Vagina (tissue), 2 donors: ENCODE measurements around the gene TMEM98. TPM values are rescaled to one million over a fixed set of nuclear protein-coding genes. Genes with fewer than 3 reads are reported as not detected.

ENCODE experiments used
- DNase-seq, 2 donors: peaks; one replicate each; pipeline ENCODE4 v3.0.0-alpha.2; 2017; ENCODE audit errors: extremely low spot score in 2 of 2
- H3K27ac ChIP-seq: fragments of 200-600 bp; sonication (generic); one replicate; pipeline ENCODE4 v1.5.1; 2019
- H3K27me3 ChIP-seq: fragments of 200-600 bp; sonication (generic); one replicate; pipeline ENCODE4 v1.5.1; 2019
- H3K36me3 ChIP-seq, 2 donors: fragments of 200-600 bp; sonication (generic); one replicate each; pipeline ENCODE4 v1.5.1; 2017 to 2019
- H3K4me1 ChIP-seq: fragments of 200-600 bp; sonication (generic); one replicate; pipeline ENCODE4 v1.5.1; 2019
- H3K4me3 ChIP-seq, 2 donors: fragments of 200-600 bp; sonication (generic); 1 replicate in 1 of 2; 2 replicates in 1 of 2; pipeline ENCODE4 v1.5.1; 2016 to 2019
- H3K9me3 ChIP-seq: fragments of 200-600 bp; sonication (generic); one replicate; pipeline ENCODE4 v1.5.1; 2019
- CTCF ChIP-seq, 3 experiments: fragments of 450-650 bp in 2 of 3; fragments of 200-600 bp in 1 of 3; sonication (generic) in 1 of 3; IDR thresholded peaks; one replicate each; pipeline ENCODE4 v1.5.1; 2017 to 2019; ENCODE audit warnings: antibody characterized with exemption in 3 of 3, mild to moderate bottlenecking in 2 of 3, moderate library complexity in 2 of 3
- POLR2A ChIP-seq, 2 donors: fragments of 450-650 bp; IDR thresholded peaks; one replicate each; pipeline ENCODE4 v1.6.1; 2017; ENCODE audit warnings: antibody characterized with exemption in 2 of 2, mild to moderate bottlenecking in 2 of 2, moderate library complexity in 2 of 2
- POLR2AphosphoS5 ChIP-seq, 2 donors: sonication (generic); formaldehyde crosslinking; IDR thresholded peaks; one replicate each; pipeline ENCODE4 v1.9.0; 2017; ENCODE audit warnings: antibody characterized with exemption in 2 of 2, mild to moderate bottlenecking in 2 of 2, low read depth in 1 of 2; ENCODE audit not compliant: insufficient read depth in 1 of 2
- intact Hi-C: fragments of 100-400 bp; cut with DNase I; formaldehyde crosslinking; loops from one replicate; pipeline ENCODE4 v1.15.1; 2023
- total RNA-seq: library from RNA; depleted of rRNA; stranded (reverse); fragments of >200 nt; gene quantifications from one replicate; pipeline ENCODE4 v1.2.3, GENCODE V29; 2016

TMEM98 gene
- total RNA-seq, 1 donor from 2014 or later, result 85.0 TPM

GRCh38 chr17:32899236-32900013, 28.5 kb upstream of the TMEM98 start:
- Histone ChIP-seq H3K36me3 (no peaks in the 10 kb centered on the region), H3K4me1 (no peaks in the 10 kb centered on the region), H3K27ac (no peak overlapping the region), H3K27me3 (no peaks in the 10 kb centered on the region), H3K4me3 (no peak overlapping the region), H3K9me3 (no peaks in the 10 kb centered on the region)
- intact Hi-C loops, result no loop called here
- DNase-seq, result no peak
- TF ChIP-seq CTCF (IDR thresholded peaks at IDR 0.05) (no peak), POLR2A (IDR thresholded peaks at IDR 0.05) (no peak), POLR2AphosphoS5 (IDR thresholded peaks at IDR 0.05; ENCODE audit: insufficient read depth in 1 of 2, low read depth in 1 of 2) (no peak)

- Histone ChIP-seq H3K4me3 (no peak overlapping the region), H3K4me1 (no peaks in the 10 kb centered on the region), H3K27ac (no peak overlapping the region), H3K9me3 (no peaks in the 10 kb centered on the region), H3K27me3 (no peaks in the 10 kb centered on the region), H3K36me3 (no peaks in the 10 kb centered on the region)
- no peak for TF ChIP-seq POLR2AphosphoS5 (IDR thresholded peaks at IDR 0.05; ENCODE audit: insufficient read depth in 1 of 2, low read depth in 1 of 2)
- no peak for DNase-seq
- intact Hi-C loops, result no loop called here
Measured at GRCh38 chr17:32901743-32902142, 26.2 kb upstream of the TMEM98 start.

- TF ChIP-seq POLR2AphosphoS5 (IDR thresholded peaks at IDR 0.05; ENCODE audit: insufficient read depth in 1 of 2, low read depth in 1 of 2) (no peak), CTCF (IDR thresholded peaks at IDR 0.05) (no peak), POLR2A (IDR thresholded peaks at IDR 0.05) (no peak)
- no peak overlapping the region for H3K4me3 ChIP-seq
- H3K9me3 ChIP-seq, result no peaks in the 10 kb centered on the region
- intact Hi-C loops, result no loop called here
- no peaks in the 10 kb centered on the region for H3K27me3 ChIP-seq
- no peaks in the 10 kb centered on the region for H3K4me1 ChIP-seq
- no peak overlapping the region for H3K27ac ChIP-seq
- H3K36me3 ChIP-seq, result no peaks in the 10 kb centered on the region
- DNase-seq, result no peak
Measured at GRCh38 chr17:32903774-32904673, 23.9 kb upstream of the TMEM98 start.

- H3K4me1 ChIP-seq, result no peaks in the 10 kb centered on the region
- H3K9me3 ChIP-seq, result no peaks in the 10 kb centered on the region
- H3K36me3 ChIP-seq, result no peaks in the 10 kb centered on the region
- no peak for DNase-seq
- no peaks in the 10 kb centered on the region for H3K27me3 ChIP-seq
- intact Hi-C loops, result no loop called here
- no peak overlapping the region for H3K27ac ChIP-seq
- H3K4me3 ChIP-seq, result no peak overlapping the region
- TF ChIP-seq CTCF (IDR thresholded peaks at IDR 0.05) (no peak), POLR2AphosphoS5 (IDR thresholded peaks at IDR 0.05; ENCODE audit: insufficient read depth in 1 of 2, low read depth in 1 of 2) (no peak), POLR2A (IDR thresholded peaks at IDR 0.05) (no peak)
Measured at GRCh38 chr17:32904891-32905290, 23.1 kb upstream of the TMEM98 start.

- Histone ChIP-seq H3K27me3 (no peaks in the 10 kb centered on the region), H3K36me3 (no peaks in the 10 kb centered on the region)
- no peak for DNase-seq
Measured at GRCh38 chr17:32907583-32907982, 20.4 kb upstream of the TMEM98 start.

More at GRCh38 chr17:32907583-32907982, 20.4 kb upstream of the TMEM98 start:
- no peak for TF ChIP-seq POLR2AphosphoS5 (IDR thresholded peaks at IDR 0.05; ENCODE audit: insufficient read depth in 1 of 2, low read depth in 1 of 2)
- TF ChIP-seq CTCF (IDR thresholded peaks at IDR 0.05), result no peak
- TF ChIP-seq POLR2A (IDR thresholded peaks at IDR 0.05), result no peak
- Histone ChIP-seq H3K4me1 (no peaks in the 10 kb centered on the region), H3K4me3 (no peak overlapping the region), H3K27ac (no peak overlapping the region), H3K9me3 (no peaks in the 10 kb centered on the region)
- intact Hi-C loops, result no loop called here
